MM.1S (cell line): ENCODE results near the gene GPC4.

Experiments
- DNase-seq: peaks from one replicate; pipeline ENCODE4 v3.0.0-alpha.2; 2015
- H2AFZ ChIP-seq: fragments of 300-600 bp; sonication (generic); 2 replicates; pipeline ENCODE4 v1.6.0; 2016; ENCODE audit warnings: antibody characterized with exemption, low read length
- H3F3A ChIP-seq: fragments of 300-600 bp; sonication (generic); 2 replicates; pipeline ENCODE4 v1.6.1; 2016; ENCODE audit warnings: mild to moderate bottlenecking, antibody characterized with exemption, low read length, moderate library complexity, mixed read lengths; ENCODE audit not compliant: insufficient read depth
- H3K27ac ChIP-seq: fragments of 300-600 bp; sonication (generic); 2 replicates; pipeline ENCODE4 v1.5.1; 2016; ENCODE audit warnings: mild to moderate bottlenecking, low read length
- H3K27me3 ChIP-seq: fragments of 300-600 bp; sonication (generic); replicated peaks from 2 replicates; pipeline ENCODE4 v1.6.0; 2016; ENCODE audit warnings: low read length; ENCODE audit not compliant: insufficient read depth
- H3K36me3 ChIP-seq: fragments of 300-600 bp; sonication (generic); replicated peaks from 2 replicates; pipeline ENCODE4 v1.6.1; 2016; ENCODE audit warnings: mild to moderate bottlenecking, low read length, mixed read lengths; ENCODE audit not compliant: insufficient read depth
- H3K4me1 ChIP-seq: fragments of 300-600 bp; sonication (generic); 2 replicates; pipeline ENCODE4 v1.6.1; 2016; ENCODE audit warnings: low read length, mixed read lengths
- H3K4me2 ChIP-seq: fragments of 300-600 bp; sonication (generic); 2 replicates; pipeline ENCODE4 v1.6.0; 2016; ENCODE audit warnings: low read depth, low read length
- H3K4me3 ChIP-seq: fragments of 300-600 bp; sonication (generic); 2 replicates; pipeline ENCODE4 v1.5.1; 2016; ENCODE audit warnings: low read length, mixed read lengths
- H3K79me2 ChIP-seq: fragments of 300-600 bp; sonication (generic); 2 replicates; pipeline ENCODE4 v1.6.1; 2016; ENCODE audit warnings: mixed run types, low read length, mixed read lengths
- H3K9ac ChIP-seq: fragments of 300-600 bp; sonication (generic); 2 replicates; pipeline ENCODE4 v1.6.1; 2016; ENCODE audit warnings: low read length, mixed read lengths
- H3K9me2 ChIP-seq: fragments of 300-600 bp; sonication (generic); replicated peaks from 2 replicates; pipeline ENCODE4 v1.6.1; 2016; ENCODE audit warnings: mild to moderate bottlenecking, low read length, mixed read lengths; ENCODE audit not compliant: insufficient read depth
- H3K9me3 ChIP-seq: fragments of 300-600 bp; sonication (generic); replicated peaks from 2 replicates; pipeline ENCODE4 v1.6.1; 2016; ENCODE audit warnings: mild to moderate bottlenecking, low read length, mixed read lengths; ENCODE audit not compliant: insufficient read depth
- H4K20me1 ChIP-seq: fragments of 300-600 bp; sonication (generic); 2 replicates; pipeline ENCODE4 v1.6.1; 2016; ENCODE audit warnings: mild to moderate bottlenecking, low read length, moderate library complexity, mixed read lengths; ENCODE audit not compliant: insufficient read depth
- CTCF ChIP-seq: fragments of 300-600 bp; sonication (generic); IDR thresholded peaks from 2 replicates; pipeline ENCODE4 v1.5.1; 2016; ENCODE audit warnings: antibody characterized with exemption, low read length, mixed read lengths
- EZH2 ChIP-seq: fragments of 300-600 bp; sonication (generic); optimal IDR thresholded peaks from 2 replicates; pipeline ENCODE3; 2017; ENCODE audit warnings: low read depth, mild to moderate bottlenecking, antibody characterized with exemption, low read length, mixed read lengths
- EZH2phosphoT487 ChIP-seq: fragments of 300-600 bp; sonication (generic); IDR thresholded peaks from 2 replicates; pipeline ENCODE4 v1.6.1; 2018; ENCODE audit warnings: antibody characterized with exemption, low read length

GPC4 gene

GRCh38 chrX:133454491-133454914, 39.2 kb upstream of the GPC4 start:
- no peak overlapping the region for H3K4me3 ChIP-seq
- no peaks in the 10 kb centered on the region for H3K27me3 ChIP-seq
- no peak overlapping the region for H2AFZ ChIP-seq
- no peak overlapping the region for H3K4me2 ChIP-seq
- no peak overlapping the region for H3K27ac ChIP-seq
- DNase-seq, result no peak
- H3K9me2 ChIP-seq, result no peaks in the 10 kb centered on the region
- H3K9ac ChIP-seq, result no peak overlapping the region
- H3K79me2 ChIP-seq, result no peaks in the 10 kb centered on the region
- no peaks in the 10 kb centered on the region for H3K9me3 ChIP-seq
- no peaks in the 10 kb centered on the region for H4K20me1 ChIP-seq
- no peaks in the 10 kb centered on the region for H3K4me1 ChIP-seq
- no peak for TF ChIP-seq EZH2phosphoT487
- TF ChIP-seq EZH2, result no peak
- no peak for TF ChIP-seq CTCF
- H3K36me3 ChIP-seq, result no peaks in the 10 kb centered on the region
- no peaks in the 10 kb centered on the region for H3F3A ChIP-seq

GRCh38 chrX:133448512-133449076, 33.3 kb upstream of the GPC4 start:
- Histone ChIP-seq H3K27me3 (no peaks in the 10 kb centered on the region), H4K20me1 (no peaks in the 10 kb centered on the region), H3K4me3 (no peak overlapping the region), H3F3A (no peaks in the 10 kb centered on the region), H3K79me2 (no peaks in the 10 kb centered on the region), H3K9ac (no peak overlapping the region), H3K4me1 (no peaks in the 10 kb centered on the region), H3K27ac (no peak overlapping the region), H3K36me3 (no peaks in the 10 kb centered on the region), H3K4me2 (no peak overlapping the region), H3K9me2 (no peaks in the 10 kb centered on the region), H2AFZ (peak overlapping the region; percentile 17; the same call in 1 of the 2 replicates), H3K9me3 (no peaks in the 10 kb centered on the region)
- TF ChIP-seq EZH2phosphoT487, result no peak
- no peak for DNase-seq

- Histone ChIP-seq H3K9me2 (no peaks in the 10 kb centered on the region), H3K4me1 (no peaks in the 10 kb centered on the region), H3K9ac (no peak overlapping the region), H3K9me3 (no peaks in the 10 kb centered on the region), H3K36me3 (no peaks in the 10 kb centered on the region), H3K4me2 (peak overlapping the region; percentile 10; the same call in 1 of the 2 replicates), H3K79me2 (no peaks in the 10 kb centered on the region), H3K4me3 (no peak overlapping the region), H2AFZ (peak overlapping the region; percentile 43), H4K20me1 (no peaks in the 10 kb centered on the region), H3F3A (no peaks in the 10 kb centered on the region), H3K27ac (no peak overlapping the region), H3K27me3 (no peaks in the 10 kb centered on the region)
- TF ChIP-seq EZH2 (no peak), CTCF (no peak), EZH2phosphoT487 (no peak)
- DNase-seq, result peak; percentile 16
Observed at GRCh38 chrX:133444952-133445831, 29.9 kb upstream of the GPC4 start.

- Histone ChIP-seq H3K9me3 (no peaks in the 10 kb centered on the region), H3K4me2 (no peak overlapping the region), H3K4me3 (no peak overlapping the region), H4K20me1 (no peaks in the 10 kb centered on the region), H3K79me2 (no peaks in the 10 kb centered on the region), H3K27ac (no peak overlapping the region), H3K4me1 (no peaks in the 10 kb centered on the region), H3K36me3 (no peaks in the 10 kb centered on the region), H3K9me2 (no peaks in the 10 kb centered on the region), H3K9ac (no peak overlapping the region), H2AFZ (no peak overlapping the region), H3K27me3 (no peaks in the 10 kb centered on the region), H3F3A (no peaks in the 10 kb centered on the region)
- no peak for TF ChIP-seq EZH2phosphoT487
- no peak for TF ChIP-seq EZH2
- TF ChIP-seq CTCF, result no peak
- no peak for DNase-seq
Observed at GRCh38 chrX:133444196-133444595, 28.9 kb upstream of the GPC4 start.
